ENCODE data around the gene ALDH1A2. TPM values are rescaled to one million over a fixed set of nuclear protein-coding genes. Genes with fewer than 3 reads are reported as not detected.
"Not testable (repeated sequence)": the region's sequence is repeated elsewhere in the genome, so short reads cannot be mapped to it uniquely, and the experiment has no call there.

Gene ALDH1A2
- polyA plus RNA-seq = under 1 TPM in 1 of 3 donors, not detected in 2; 0.59 TPM

DNA sequence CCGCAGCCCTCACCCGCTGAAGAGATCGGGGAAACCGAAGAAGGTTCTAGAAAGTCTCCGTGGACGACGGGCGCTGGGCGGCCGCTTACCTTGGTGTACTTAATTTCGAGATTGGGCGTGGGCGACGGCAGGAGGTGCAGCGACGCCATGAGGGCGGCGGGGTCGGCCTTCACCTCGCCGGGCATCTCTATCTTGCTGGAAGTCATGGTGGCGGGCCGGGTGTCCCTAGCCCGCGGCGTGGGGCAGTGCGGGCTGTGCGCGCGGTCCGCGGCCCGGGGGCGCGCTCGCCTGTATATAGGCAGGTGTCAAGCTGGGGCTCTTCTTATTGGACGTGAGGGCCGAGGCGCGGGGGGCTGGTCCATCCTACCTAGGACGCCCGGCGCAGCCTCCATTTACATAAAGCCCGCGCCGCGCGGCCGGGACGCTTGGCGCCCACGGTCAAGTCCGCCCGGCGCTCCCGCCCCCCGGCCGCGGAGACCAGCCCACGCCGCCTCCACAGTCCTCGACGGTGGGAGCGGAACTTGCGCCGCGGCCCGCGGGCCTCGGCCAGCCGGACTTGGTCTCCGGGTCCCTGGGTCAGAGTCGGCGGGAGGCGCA lies at the start of gene ALDH1A2:
ALDH1A2 (minus strand) TSS at position 267 of the 597 bp plus-strand sequence; CDS start at position 206, 61 bp downstream.
- Mint-ChIP-seq H3K36me3 (no peaks in the 10 kb centered on the region), H3K9me3 (no peaks in the 10 kb centered on the region), H3K27me3 (ENCODE audit: low read depth in 3 of 3) (peaks cover 15 to 39% (median 36%) of the 10 kb centered on the region in 3 donors), H3K27ac (no peak within 1 kb of the TSS), H3K4me1 (peaks cover 8 to 13% of the 10 kb centered on the region in 2 donors), H3K4me3 (peak within 1 kb of the TSS; percentile 61 to 77 (median 74))
- DNase-seq = no peak

DNA sequence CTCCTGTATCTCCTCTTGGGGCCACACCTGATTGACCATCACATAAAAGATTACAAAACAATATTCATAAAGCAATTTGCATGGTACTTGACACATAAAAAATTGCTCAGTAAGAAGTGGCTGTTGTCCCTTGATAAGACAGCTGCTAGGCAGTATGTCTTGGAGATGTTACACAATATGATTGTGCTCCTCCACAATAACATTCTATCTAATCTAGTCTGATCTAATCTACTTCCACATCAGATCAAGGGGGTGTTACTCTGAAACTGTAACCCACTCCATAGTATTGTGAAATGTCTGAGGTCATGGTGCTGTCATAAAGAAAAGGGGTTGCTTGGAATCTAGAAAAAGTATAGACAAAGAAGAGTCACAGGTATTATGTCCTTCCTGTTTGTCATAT lies 49.3 kb upstream of the ALDH1A2 start:
- Mint-ChIP-seq H3K9me3 (no peaks in the 10 kb centered on the region), H3K36me3 (no peaks in the 10 kb centered on the region), H3K27ac (no peak overlapping the region), H3K4me3 (no peak overlapping the region), H3K27me3 (ENCODE audit: low read depth in 3 of 3) (peaks cover 2 to 12% (median 2%) of the 10 kb centered on the region in 3 donors), H3K4me1 (no peaks in the 10 kb centered on the region)
- no peak for DNase-seq

DNA sequence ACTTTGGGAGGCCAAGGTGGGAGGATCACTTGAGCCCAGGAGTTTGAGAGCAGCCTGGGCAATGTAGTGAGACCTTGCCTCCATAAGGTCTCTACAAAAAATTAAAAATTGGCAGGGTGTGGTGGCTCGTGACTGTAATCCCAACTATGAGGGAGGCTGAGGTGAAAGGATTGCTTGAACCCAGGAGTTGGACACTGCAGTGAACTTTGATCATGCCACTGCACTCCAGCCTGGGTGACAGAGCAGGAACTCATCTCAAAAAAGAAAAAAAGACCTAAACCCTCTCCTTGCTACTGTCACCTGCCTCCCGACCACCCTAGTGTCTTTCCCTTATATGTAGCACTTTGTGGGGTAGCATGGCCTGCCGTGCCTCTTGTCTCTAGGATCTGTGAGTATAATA lies 48.9 kb upstream of the ALDH1A2 start:
- Mint-ChIP-seq H3K36me3 (no peaks in the 10 kb centered on the region), H3K4me1 (no peaks in the 10 kb centered on the region), H3K9me3 (no peaks in the 10 kb centered on the region), H3K4me3 (no peak overlapping the region), H3K27me3 (ENCODE audit: low read depth in 3 of 3) (peaks cover 2 to 12% (median 2%) of the 10 kb centered on the region in 3 donors), H3K27ac (no peak overlapping the region)
- DNase-seq = no peak

DNA sequence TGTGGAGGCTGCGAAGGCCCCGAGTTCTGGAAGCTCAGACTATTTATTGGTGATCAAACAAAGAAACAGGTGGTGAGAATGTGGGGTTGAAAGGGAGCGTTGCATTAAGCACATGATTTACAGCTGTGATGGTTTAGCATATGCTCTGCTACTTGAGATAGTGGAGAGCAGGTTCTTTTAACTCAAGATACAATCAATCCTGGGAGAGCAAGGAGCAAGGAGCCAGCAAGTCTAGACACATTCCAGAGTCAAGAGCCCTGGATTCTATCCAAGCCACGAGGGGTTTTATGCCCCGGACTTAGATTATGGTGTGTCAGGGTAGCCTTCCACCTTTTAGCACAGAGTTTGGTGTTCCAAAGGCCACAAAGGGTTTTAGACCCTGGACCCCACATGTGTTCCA lies 47.8 kb upstream of the ALDH1A2 start:
- H3K4me1 Mint-ChIP-seq, DNase-seq, H3K36me3 Mint-ChIP-seq, H3K27ac Mint-ChIP-seq, H3K4me3 Mint-ChIP-seq, H3K9me3 Mint-ChIP-seq: not testable (repeated sequence)
- peaks cover 2 to 12% (median 2%) of the 10 kb centered on the region in 3 donors for H3K27me3 Mint-ChIP-seq (ENCODE audit: low read depth in 3 of 3)

DNA sequence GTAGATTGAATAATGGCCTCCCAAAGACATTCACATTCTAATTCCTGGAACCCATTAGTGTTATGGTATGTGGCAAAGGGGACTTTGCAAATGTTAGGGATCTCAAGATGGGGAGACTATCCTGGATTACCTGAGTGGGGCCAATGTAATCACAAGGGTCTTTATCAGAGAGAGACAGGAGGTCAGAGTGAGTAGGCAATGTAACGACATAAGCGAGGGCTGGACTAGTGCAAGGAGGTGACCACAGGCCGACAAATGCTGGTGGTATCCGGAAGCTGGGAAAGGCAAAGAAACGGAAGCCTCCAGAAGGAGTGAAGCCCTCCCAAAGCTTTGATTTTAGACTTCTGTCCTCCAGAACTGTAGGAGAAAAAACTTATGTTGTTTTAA lies 46.2 kb upstream of the ALDH1A2 start:
- Mint-ChIP-seq H3K27me3 (ENCODE audit: low read depth in 3 of 3) (peaks cover 2 to 12% (median 2%) of the 10 kb centered on the region in 3 donors), H3K9me3 (no peaks in the 10 kb centered on the region), H3K36me3 (no peaks in the 10 kb centered on the region), H3K4me3 (no peak overlapping the region), H3K27ac (no peak overlapping the region), H3K4me1 (no peaks in the 10 kb centered on the region)
- no peak for DNase-seq

DNA sequence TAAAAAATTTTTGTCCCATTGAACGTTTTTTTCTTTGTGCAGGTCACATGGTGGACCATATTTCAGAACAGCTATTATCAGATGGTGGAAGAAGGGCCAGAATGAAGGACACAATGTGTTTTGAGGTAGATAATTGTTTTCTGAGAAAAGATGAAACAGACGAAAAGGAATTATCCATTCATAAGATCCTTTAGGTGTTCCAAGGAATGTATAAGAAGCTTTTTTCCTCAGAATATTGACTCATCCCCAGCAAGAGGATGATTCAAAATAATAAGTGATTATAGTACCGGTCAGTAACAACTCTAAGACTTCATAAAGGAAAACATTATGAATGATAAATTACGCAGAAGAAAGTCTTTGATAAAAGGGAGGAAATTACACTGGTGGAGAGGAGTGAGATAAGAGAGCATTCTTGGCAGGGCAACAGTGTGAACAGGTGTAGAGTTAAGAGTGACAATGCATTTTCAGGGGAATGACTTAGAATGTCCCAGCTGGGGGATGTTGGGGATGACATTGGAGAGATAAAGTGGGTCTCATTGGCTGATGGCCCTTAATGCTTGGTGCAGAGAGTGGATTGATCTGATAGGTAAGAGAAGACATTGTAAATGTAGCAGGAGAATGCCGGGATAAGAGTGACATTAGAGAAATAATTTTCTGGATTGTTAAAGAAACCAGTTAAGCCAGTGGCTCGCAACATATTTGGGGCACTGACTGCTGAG lies 45.6 kb upstream of the ALDH1A2 start:
- DNase-seq = no peak
- H3K9me3 Mint-ChIP-seq = no peaks in the 10 kb centered on the region
- no peak overlapping the region for H3K27ac Mint-ChIP-seq
- H3K4me1 Mint-ChIP-seq = no peaks in the 10 kb centered on the region
- H3K36me3 Mint-ChIP-seq = no peaks in the 10 kb centered on the region
- H3K4me3 Mint-ChIP-seq = no peak overlapping the region
- peaks cover 3 to 9% (median 4%) of the 10 kb centered on the region in 3 donors for H3K27me3 Mint-ChIP-seq (ENCODE audit: low read depth in 3 of 3)

DNA sequence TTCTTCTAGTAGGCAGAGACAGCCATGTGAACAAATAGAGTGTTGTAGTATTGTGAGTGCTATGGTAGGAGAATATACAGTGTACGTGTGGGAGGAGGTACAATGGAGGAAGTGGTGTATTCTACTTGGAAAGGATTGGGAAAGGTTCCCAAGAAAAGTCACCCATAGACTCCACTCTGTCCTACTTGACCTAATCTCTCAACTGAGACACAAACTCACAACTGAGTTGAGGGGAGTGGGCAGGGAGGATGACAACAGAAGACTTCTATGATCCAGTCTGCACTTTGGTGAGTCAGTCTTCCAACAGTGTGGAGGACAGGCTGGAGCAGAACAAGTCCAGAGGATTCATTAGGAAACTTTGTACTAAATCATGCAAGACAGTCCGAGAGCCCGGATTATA lies 43.9 kb upstream of the ALDH1A2 start:
- Mint-ChIP-seq H3K27ac (no peak overlapping the region), H3K4me3 (no peak overlapping the region), H3K27me3 (ENCODE audit: low read depth in 3 of 3) (peaks cover 2 to 6% (median 3%) of the 10 kb centered on the region in 3 donors), H3K9me3 (no peaks in the 10 kb centered on the region), H3K36me3 (no peaks in the 10 kb centered on the region), H3K4me1 (no peaks in the 10 kb centered on the region)
- DNase-seq = no peak

DNA sequence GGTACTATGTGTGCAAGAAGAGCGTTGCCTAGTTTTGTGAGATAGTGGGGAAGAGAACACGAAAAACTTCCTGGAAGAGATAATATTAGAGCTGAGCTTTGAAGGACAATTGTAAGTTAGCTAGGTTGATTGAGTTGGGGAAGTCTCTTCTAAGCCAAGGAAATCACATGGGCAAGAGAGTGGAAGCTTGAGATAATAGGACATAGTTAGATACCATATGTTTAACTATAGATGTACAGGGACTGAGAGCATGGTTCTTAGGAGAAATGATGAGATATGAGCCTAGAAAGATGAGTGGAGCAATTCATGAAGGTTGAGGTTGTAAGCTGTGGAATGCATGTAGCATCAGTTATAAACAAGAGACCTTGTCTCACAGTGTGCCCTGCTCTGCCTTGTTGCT lies 42.6 kb upstream of the ALDH1A2 start:
- H3K27me3 Mint-ChIP-seq (ENCODE audit: low read depth in 3 of 3) = peaks cover 3 to 6% (median 6%) of the 10 kb centered on the region in 3 donors
- H3K9me3 Mint-ChIP-seq = no peaks in the 10 kb centered on the region
- no peak for DNase-seq
- H3K4me1 Mint-ChIP-seq = no peaks in the 10 kb centered on the region
- H3K36me3 Mint-ChIP-seq = no peaks in the 10 kb centered on the region
- H3K27ac Mint-ChIP-seq = no peak overlapping the region
- H3K4me3 Mint-ChIP-seq = no peak overlapping the region

DNA sequence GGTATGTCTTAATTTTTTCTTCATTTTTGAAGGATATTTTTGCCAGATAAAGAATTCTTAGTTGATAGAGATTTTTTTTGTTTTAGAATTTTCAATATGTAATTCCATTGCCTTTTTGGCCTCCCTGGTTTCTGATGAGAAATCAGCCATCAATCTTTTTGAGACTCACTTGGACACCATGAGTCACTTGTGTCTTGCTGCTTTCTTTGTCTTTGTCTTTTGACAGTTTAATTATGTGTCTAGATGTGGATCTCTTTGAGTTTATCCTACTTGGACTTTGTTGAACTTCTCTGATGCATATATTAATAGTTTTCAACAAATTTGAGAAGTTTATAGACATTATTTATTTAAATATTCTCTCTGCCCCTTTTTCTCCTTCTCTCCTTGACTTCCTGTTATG lies 38.0 kb upstream of the ALDH1A2 start:
- Mint-ChIP-seq H3K4me1 (no peaks in the 10 kb centered on the region), H3K36me3 (no peaks in the 10 kb centered on the region), H3K27ac (no peak overlapping the region), H3K9me3 (no peaks in the 10 kb centered on the region), H3K4me3 (no peak overlapping the region), H3K27me3 (ENCODE audit: low read depth in 3 of 3) (peaks cover 13 to 19% (median 14%) of the 10 kb centered on the region in 3 donors)
- DNase-seq = no peak

DNA sequence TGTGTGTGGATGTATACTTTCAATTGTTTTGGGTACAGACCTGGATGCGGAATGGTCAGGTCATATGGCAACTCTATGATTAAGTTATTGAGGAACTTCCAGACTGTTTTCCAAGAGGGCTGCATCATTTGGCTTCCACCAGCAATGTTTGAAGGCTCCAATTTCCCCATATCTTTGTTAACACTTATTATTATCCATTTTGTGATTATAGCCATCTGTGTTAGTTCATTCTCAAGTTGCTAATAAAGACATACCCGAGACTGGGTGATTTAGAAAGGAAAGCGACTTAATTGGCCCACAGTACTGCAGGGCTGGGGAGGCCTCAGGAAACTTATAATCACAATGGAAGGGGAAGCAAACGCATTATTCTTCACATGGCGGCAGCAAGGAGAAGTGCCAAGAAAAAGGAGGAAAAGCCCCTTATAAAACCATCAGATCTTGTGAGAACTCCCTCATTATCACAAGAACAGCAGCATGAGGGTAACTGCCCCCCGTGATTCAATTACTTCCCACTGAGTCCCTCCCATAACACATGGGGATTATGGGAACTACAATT lies 31.1 kb upstream of the ALDH1A2 start:
- DNase-seq = no peak
- Mint-ChIP-seq H3K4me1 (no peaks in the 10 kb centered on the region), H3K9me3 (no peaks in the 10 kb centered on the region), H3K36me3 (no peaks in the 10 kb centered on the region), H3K27me3 (ENCODE audit: low read depth in 3 of 3) (peaks cover 6 to 21% (median 12%) of the 10 kb centered on the region in 3 donors), H3K4me3 (no peak overlapping the region), H3K27ac (no peak overlapping the region)

DNA sequence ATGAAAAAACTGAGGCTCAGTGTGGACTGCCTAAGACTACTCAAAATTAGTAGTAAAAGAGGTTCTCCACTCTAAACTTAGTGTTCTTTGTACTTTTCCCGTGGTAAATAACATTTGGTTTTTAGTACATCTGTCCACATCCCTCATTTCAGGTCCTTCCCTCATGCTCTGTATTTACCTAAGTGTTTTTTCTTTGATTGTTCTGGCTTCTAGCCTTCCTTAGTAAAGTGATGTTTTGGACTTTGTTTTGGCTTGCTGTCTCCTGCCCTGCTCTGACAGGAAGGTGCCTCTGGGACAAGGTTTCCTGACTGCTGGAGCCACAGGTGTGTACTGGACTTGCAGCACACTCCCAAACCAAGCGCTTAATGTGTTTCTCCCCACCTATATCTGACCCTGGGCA lies 29.9 kb upstream of the ALDH1A2 start:
- peaks cover 6 to 19% (median 10%) of the 10 kb centered on the region in 3 donors for H3K27me3 Mint-ChIP-seq (ENCODE audit: low read depth in 3 of 3)
- DNase-seq = no peak
- H3K27ac Mint-ChIP-seq = no peak overlapping the region
- peaks cover 0 to 2% (median 0%) of the 10 kb centered on the region in 6 donors for H3K9me3 Mint-ChIP-seq
- H3K36me3 Mint-ChIP-seq = no peaks in the 10 kb centered on the region
- H3K4me3 Mint-ChIP-seq = no peak overlapping the region
- H3K4me1 Mint-ChIP-seq = no peaks in the 10 kb centered on the region

DNA sequence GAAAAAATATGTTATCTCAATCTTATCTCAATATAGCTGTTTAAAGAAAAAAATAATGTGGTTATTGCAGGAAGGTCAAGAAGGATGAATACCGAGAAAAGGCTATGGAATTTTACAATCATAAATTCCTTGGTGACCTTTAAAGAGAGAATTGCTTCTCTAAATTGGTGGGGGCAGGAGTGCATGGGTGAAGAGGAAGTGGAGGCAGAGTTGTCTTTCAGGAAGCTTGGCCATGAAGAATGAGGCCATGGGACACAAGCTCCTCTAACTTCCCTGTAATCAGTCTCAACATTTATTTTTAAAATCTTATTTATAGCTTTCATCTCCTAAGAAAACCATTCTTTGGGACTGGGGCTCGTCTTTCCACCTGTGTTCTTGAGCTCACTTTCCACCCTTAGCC lies 22.4 kb upstream of the ALDH1A2 start:
- Mint-ChIP-seq H3K9me3 (peaks cover 0 to 4% (median 0%) of the 10 kb centered on the region in 6 donors), H3K27ac (no peak overlapping the region), H3K36me3 (peaks cover 0 to 4% (median 0%) of the 10 kb centered on the region in 3 donors), H3K27me3 (ENCODE audit: low read depth in 3 of 3) (peaks cover 5 to 21% (median 6%) of the 10 kb centered on the region in 3 donors), H3K4me1 (no peaks in the 10 kb centered on the region), H3K4me3 (no peak overlapping the region)
- DNase-seq = no peak

DNA sequence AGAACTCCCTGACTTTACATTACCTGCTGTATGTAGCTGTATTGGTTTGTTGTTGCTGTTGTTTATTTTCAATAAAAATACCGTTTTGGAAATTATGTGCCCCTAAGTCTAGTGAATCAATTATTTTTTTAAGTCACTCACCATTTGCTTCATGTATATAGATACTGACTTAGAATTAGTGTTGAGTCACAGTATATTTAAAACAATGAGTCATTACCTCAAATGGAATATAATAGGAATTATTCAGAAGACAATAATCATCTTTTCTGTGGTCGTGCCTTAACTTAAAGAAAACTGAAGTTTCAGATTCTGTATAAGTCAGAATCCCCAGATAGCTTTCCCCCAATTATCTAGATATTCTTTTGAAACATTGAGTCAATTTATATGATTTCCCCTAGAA lies 21.0 kb upstream of the ALDH1A2 start:
- Mint-ChIP-seq H3K9me3 (peaks cover 0 to 4% (median 0%) of the 10 kb centered on the region in 6 donors), H3K36me3 (peaks cover 0 to 4% (median 0%) of the 10 kb centered on the region in 3 donors), H3K27ac (no peak overlapping the region), H3K27me3 (ENCODE audit: low read depth in 3 of 3) (peaks cover 5 to 20% (median 6%) of the 10 kb centered on the region in 3 donors), H3K4me1 (no peaks in the 10 kb centered on the region), H3K4me3 (no peak overlapping the region)
- no peak for DNase-seq

DNA sequence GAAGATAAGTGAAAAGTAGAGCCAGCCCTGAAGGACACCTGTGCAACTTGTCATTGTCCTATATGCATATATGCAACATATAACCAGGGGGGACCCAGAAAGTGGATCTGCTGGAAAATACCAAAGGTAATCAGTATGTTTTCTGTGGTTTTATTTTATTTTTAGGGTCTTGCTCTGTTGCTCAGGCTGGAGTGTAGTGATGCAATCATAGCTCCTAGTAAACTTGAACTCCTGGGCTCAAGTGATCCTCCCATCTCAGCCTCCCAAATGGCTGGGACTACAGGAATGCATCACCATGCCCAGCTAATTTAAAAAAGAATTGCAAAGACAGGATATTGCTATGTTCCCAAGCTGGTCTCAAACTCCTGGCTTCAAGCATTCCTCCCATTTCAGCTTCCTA lies 18.0 kb upstream of the ALDH1A2 start:
- Mint-ChIP-seq H3K27ac (no peak overlapping the region), H3K4me1 (no peaks in the 10 kb centered on the region), H3K27me3 (ENCODE audit: low read depth in 3 of 3) (peaks cover 7 to 17% (median 8%) of the 10 kb centered on the region in 3 donors), H3K36me3 (no peaks in the 10 kb centered on the region), H3K9me3 (peaks cover 0 to 2% (median 0%) of the 10 kb centered on the region in 6 donors), H3K4me3 (no peak overlapping the region)
- DNase-seq = no peak
